Fibroblast of pulmonary artery (primary cell): ENCODE results near the gene PRKAR2B.

ENCODE experiments used
- DNase-seq: peaks from one replicate; pipeline ENCODE4 v3.0.0-alpha.2; 2010; ENCODE audit warnings: low read depth
- H3K4me3 ChIP-seq: replicated peaks from 2 replicates; pipeline ENCODE4 v1.5.1; 2011; ENCODE audit warnings: low read depth, mild to moderate bottlenecking, control low read depth, low read length, moderate library complexity
- TF ChIP-seq, protein P1 (sequence below): IDR thresholded peaks from 2 replicates; pipeline ENCODE4 v1.5.1; 2011; ENCODE audit warnings: mild to moderate bottlenecking, control low read depth, low read length, inconsistent platforms; ENCODE audit errors: missing control alignments

PRKAR2B gene

DNA sequence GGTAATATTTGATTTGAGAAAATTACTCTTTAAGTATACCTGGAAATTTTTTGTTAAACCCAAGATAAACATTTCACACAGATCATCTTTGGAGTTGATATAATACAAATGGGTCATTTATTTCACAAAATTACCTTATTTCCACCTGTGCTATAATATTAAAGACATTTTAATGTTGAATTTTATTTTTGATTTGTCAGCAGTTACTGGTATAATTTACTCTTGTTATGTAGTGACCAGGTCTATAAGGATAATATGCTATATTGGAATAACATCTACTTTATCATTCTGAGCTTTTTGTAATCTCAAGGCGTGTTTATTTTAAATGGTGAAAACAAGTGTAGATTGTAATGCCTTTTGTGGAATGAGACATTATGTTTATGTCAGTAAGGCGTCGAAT lies 26.6 kb downstream of the PRKAR2B start:
- H3K4me3 ChIP-seq, result no peak overlapping the region
- TF ChIP-seq, protein P1, sequence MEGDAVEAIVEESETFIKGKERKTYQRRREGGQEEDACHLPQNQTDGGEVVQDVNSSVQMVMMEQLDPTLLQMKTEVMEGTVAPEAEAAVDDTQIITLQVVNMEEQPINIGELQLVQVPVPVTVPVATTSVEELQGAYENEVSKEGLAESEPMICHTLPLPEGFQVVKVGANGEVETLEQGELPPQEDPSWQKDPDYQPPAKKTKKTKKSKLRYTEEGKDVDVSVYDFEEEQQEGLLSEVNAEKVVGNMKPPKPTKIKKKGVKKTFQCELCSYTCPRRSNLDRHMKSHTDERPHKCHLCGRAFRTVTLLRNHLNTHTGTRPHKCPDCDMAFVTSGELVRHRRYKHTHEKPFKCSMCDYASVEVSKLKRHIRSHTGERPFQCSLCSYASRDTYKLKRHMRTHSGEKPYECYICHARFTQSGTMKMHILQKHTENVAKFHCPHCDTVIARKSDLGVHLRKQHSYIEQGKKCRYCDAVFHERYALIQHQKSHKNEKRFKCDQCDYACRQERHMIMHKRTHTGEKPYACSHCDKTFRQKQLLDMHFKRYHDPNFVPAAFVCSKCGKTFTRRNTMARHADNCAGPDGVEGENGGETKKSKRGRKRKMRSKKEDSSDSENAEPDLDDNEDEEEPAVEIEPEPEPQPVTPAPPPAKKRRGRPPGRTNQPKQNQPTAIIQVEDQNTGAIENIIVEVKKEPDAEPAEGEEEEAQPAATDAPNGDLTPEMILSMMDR, result no peak
- no peak for DNase-seq

DNA sequence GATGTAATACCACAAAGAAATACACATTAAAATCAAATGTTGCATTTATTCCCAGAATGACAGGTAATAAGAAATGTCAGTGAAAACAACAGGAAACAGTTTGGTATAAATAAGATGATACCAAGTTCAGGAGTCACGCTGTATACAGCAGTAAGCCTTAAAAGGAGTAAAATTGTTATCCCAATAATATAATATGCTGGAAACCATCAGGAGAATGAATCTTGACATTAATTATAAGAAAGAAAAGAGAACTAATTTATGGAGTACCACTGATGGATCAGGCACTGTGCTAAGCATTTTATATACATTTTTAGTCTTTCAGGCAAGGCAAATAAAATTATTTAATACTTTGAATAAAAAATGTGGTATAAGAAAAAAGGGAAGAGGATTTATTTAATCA lies 27.6 kb downstream of the PRKAR2B start:
- TF ChIP-seq, protein P1, result no peak
- DNase-seq, result no peak
- H3K4me3 ChIP-seq, result no peak overlapping the region

DNA sequence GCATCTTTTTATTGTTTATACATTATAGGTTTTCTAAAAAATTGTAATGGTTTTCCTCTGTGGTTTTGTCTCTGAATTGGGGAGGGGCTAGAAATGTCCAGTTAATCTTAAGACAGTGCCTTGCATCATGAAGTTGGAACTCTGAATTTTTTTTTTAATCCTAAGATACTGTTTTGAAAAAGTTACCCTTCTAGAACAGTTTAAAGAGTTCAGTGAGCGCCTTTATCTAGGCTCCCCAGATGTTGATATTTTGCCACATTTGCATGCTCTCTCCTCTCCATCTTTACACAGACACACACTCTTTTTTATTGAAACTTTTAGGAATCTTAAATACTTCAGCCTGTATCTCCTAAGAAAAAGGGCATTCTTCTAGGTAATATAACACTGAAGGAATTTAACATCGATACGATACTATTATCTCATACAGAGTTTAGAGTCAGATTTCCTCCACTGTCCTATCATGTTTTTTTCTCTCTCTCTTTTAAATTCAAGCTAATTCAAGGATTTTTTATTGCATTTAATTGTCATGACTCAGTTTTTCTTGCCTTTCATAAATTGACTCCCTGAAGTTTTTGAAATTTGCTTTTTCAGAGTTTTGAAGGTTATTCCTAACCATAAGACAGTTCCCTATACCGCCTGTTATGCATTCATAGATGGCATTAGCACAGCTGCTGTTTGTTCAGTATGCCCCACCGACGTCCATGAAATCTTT lies 31.5 kb downstream of the PRKAR2B start:
- no peak for DNase-seq
- TF ChIP-seq, protein P1, result no peak
- H3K4me3 ChIP-seq, result no peak overlapping the region

DNA sequence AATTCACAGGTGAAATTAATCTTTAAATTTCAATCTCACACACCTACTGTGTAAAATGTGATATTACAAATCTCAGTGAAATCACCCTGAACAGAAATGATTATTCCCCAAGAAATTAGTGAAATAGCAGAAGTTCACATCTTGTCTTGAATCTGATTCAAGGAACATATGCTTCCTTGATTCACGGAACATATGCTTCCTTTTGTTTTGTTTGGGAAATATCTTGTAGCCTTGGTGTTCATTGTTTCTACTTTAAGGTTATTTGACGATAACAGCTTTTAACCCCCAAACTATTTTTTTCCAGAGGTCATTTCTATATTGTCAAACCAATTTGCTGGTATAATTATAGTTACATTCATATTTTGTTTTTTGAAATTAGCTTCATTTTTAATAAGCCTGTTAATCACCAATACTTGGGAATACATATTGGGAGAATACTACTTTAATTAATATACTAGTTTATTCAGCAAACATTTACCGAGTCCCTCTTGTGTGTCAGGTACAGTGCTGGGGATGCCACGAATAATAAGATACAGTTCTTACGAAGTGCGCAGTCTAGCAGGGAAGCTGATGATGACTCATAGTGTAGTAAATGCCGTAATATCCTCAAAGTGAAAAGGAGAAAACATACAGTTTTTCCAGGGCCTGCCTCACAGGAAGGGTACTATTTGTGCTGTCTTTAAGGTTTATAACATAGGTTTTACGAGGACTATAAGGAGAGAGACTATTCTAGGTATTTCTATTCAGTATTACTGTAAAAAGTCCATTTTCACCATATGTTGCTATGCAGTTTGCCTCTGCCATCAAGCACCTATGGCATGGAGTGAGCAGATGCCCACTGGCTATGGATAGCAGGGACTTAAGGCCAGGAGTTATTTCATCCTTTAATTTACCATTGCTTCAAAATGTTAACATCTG lies 32.5 kb downstream of the PRKAR2B start:
- H3K4me3 ChIP-seq, result no peak overlapping the region
- DNase-seq, result no peak
- TF ChIP-seq, protein P1, result no peak

DNA sequence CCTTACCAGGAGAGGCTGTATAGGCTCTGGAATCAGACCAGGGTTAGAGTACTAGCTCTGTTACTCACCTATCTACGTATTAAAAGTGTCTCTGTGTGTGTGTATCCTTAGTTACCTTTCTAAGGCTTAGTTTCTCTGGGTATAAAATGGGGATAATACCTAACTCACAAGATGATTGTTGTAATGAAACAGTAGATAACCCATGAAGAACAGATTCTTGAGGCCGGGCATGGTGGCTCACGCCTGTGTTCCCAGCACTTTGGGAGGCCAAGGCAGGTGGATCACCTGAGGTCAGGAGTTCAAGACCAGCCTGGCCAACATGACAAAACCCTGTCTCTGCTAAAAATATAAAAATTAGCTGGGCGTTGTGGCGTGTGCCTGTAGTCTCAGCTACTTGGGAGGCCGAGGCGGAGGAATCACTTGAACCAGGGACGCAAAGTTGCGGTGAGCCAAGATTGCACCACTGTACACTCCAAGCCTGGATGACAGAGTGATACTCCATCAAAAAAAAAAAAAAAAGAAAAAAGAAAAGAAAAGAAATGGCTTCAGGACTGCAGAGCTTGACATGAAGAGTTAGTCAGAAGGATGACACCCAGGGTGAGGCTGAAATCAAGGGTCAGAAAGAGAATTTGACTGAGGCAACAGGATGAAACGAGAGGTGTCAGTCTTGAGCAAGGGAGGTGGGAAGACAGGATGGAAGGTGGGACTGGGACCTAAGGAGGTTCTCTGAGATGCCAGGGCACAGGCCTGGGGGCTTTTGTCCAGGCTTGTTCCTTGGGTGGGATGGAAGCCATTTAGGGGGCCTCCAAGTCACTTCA lies 33.4 kb downstream of the PRKAR2B start:
- TF ChIP-seq, protein P1, result no peak
- H3K4me3 ChIP-seq, result no peak overlapping the region
- no peak for DNase-seq

DNA sequence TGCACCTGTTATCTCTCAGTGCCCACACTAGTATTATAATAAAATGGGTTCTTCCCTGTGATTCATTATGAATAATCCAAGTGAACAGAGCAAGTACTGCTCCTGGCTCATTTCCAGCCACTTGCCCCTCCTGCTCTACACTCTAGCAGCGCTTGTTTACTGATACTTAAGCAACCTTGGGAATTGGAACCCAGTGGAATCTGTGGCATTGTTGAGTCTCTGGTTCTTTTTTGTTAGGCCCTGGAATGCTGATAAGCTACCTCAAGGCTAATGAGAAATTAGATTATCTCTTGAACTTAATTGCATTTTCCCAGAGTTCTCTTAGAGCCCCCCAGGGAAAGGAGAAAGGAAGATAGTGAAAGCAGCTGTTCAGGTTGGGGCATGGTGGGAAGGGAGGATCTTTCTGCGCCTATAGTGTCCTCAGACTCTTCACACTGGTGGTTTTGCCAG lies 34.0 kb downstream of the PRKAR2B start:
- no peak overlapping the region for H3K4me3 ChIP-seq
- TF ChIP-seq, protein P1, result no peak
- DNase-seq, result peak; percentile 55
